Neural progenitor cell (in vitro differentiated cells): ENCODE measurements around the gene FHL1. TPM values are rescaled to one million over a fixed set of nuclear protein-coding genes. Genes with fewer than 3 reads are reported as not detected.

Experiments used
- DNase-seq: peaks from one replicate; pipeline ENCODE4 v3.0.0-alpha.2; 2016; ENCODE audit warnings: low spot score
- H2AFZ ChIP-seq: fragments of 200-600 bp; sonication (generic); replicated peaks from 2 replicates; pipeline ENCODE4 v1.6.1; 2016; ENCODE audit warnings: antibody characterized with exemption
- H3F3A ChIP-seq: fragments of 200-600 bp; sonication (generic); 2 replicates; pipeline ENCODE4 v1.6.1; 2016; ENCODE audit warnings: antibody characterized with exemption, low read depth
- H3K27ac ChIP-seq: fragments of 200-600 bp; sonication (generic); 2 replicates; pipeline ENCODE4 v1.5.1; 2016; ENCODE audit warnings: mild to moderate bottlenecking
- H3K27me3 ChIP-seq: fragments of 200-600 bp; sonication (generic); 2 replicates; pipeline ENCODE4 v1.6.1; 2016; ENCODE audit warnings: mild to moderate bottlenecking, moderate library complexity
- H3K36me3 ChIP-seq: fragments of 200-600 bp; sonication (generic); 2 replicates; pipeline ENCODE4 v1.5.1; 2016
- H3K4me1 ChIP-seq: fragments of 200-600 bp; sonication (generic); 2 replicates; pipeline ENCODE4 v1.6.1; 2016; ENCODE audit warnings: mixed run types
- H3K4me2 ChIP-seq: fragments of 200-600 bp; sonication (generic); 2 replicates; pipeline ENCODE4 v1.6.1; 2016
- H3K4me3 ChIP-seq: fragments of 200-600 bp; sonication (generic); 2 replicates; pipeline ENCODE4 v1.5.1; 2016
- H3K79me2 ChIP-seq: fragments of 200-600 bp; sonication (generic); 2 replicates; pipeline ENCODE4 v1.6.1; 2016; ENCODE audit warnings: low read depth
- H3K9ac ChIP-seq: fragments of 200-600 bp; sonication (generic); 2 replicates; pipeline ENCODE4 v1.6.1; 2016
- H3K9me3 ChIP-seq: fragments of 200-600 bp; sonication (generic); 2 replicates; pipeline ENCODE4 v1.5.1; 2016; ENCODE audit warnings: low read depth
- H4K20me1 ChIP-seq: fragments of 200-600 bp; sonication (generic); 2 replicates; pipeline ENCODE4 v1.6.1; 2016; ENCODE audit warnings: low read depth
- H3K27ac Mint-ChIP-seq: 3 replicates; pipeline ENCODE4 v1.8.0; 2021; ENCODE audit warnings: mixed read lengths
- H3K27me3 Mint-ChIP-seq: 2 replicates; pipeline ENCODE4 v1.8.0; 2022; ENCODE audit warnings: low read depth, mild to moderate bottlenecking, inconsistent platforms, moderate library complexity, mixed read lengths; ENCODE audit not compliant: insufficient read depth
- H3K36me3 Mint-ChIP-seq: 3 replicates; pipeline ENCODE4 v1.8.0; 2021; ENCODE audit warnings: mixed read lengths
- H3K4me1 Mint-ChIP-seq: 3 replicates; pipeline ENCODE4 v1.8.0; 2021; ENCODE audit warnings: mixed read lengths
- H3K4me3 Mint-ChIP-seq: 3 replicates; pipeline ENCODE4 v1.8.0; 2021; ENCODE audit warnings: mild to moderate bottlenecking, moderate library complexity, mixed read lengths
- H3K9me3 Mint-ChIP-seq: 3 replicates; pipeline ENCODE4 v1.8.0; 2020; ENCODE audit warnings: mixed read lengths
- CTCF ChIP-seq: fragments of 200-600 bp; sonication (generic); IDR thresholded peaks from 2 replicates; pipeline ENCODE4 v1.5.1; 2017; ENCODE audit warnings: antibody characterized with exemption, mild to moderate bottlenecking
- EZH2 ChIP-seq: fragments of 200-600 bp; sonication (generic); IDR thresholded peaks from 2 replicates; pipeline ENCODE4 v1.6.1; 2017; ENCODE audit warnings: antibody characterized with exemption, mild to moderate bottlenecking, moderate library complexity
- EZH2phosphoT487 ChIP-seq: fragments of 200-600 bp; sonication (generic); IDR thresholded peaks from 2 replicates; pipeline ENCODE4 v1.6.1; 2017; ENCODE audit warnings: antibody characterized with exemption
- total RNA-seq: library from RNA; depleted of rRNA; stranded (reverse); fragments of >200 nt; gene quantifications from 2 replicates; pipeline ENCODE4 v1.2.3, GENCODE V29; 2015; ENCODE audit warnings: low replicate concordance

The FHL1 gene
- total RNA-seq, 1 donor from 2014 or later, result 67.6 TPM

GRCh38 chrX:136200466-136200865 lies 53.1 kb downstream of the FHL1 start:
- Histone ChIP-seq H3K79me2 (no peaks in the 10 kb centered on the region), H3K9me3 (peaks cover 4% of the 10 kb centered on the region), H3K27ac (no peak overlapping the region), H3K4me2 (no peak overlapping the region), H3K9ac (no peak overlapping the region), H2AFZ (no peak overlapping the region), H3K36me3 (no peaks in the 10 kb centered on the region), H3K27me3 (no peaks in the 10 kb centered on the region), H3K4me3 (no peak overlapping the region), H4K20me1 (no peaks in the 10 kb centered on the region), H3K4me1 (no peaks in the 10 kb centered on the region), H3F3A (no peaks in the 10 kb centered on the region)
- H3K27ac Mint-ChIP-seq, result no peak overlapping the region
- no peak overlapping the region for H3K4me3 Mint-ChIP-seq
- H3K27me3 Mint-ChIP-seq, result peaks cover 2% of the 10 kb centered on the region
- H3K9me3 Mint-ChIP-seq, result peaks cover 2% of the 10 kb centered on the region
- H3K4me1 Mint-ChIP-seq, result peaks cover 11% of the 10 kb centered on the region
- TF ChIP-seq EZH2 (no peak), CTCF (peak; percentile 44)
- peaks cover 4% of the 10 kb centered on the region for H3K36me3 Mint-ChIP-seq
- peak; percentile 23 for DNase-seq

- Histone ChIP-seq H3F3A (no peaks in the 10 kb centered on the region), H3K9me3 (peaks cover 4% of the 10 kb centered on the region), H3K79me2 (no peaks in the 10 kb centered on the region), H3K4me1 (no peaks in the 10 kb centered on the region), H3K36me3 (no peaks in the 10 kb centered on the region), H2AFZ (no peak overlapping the region), H3K4me2 (no peak overlapping the region), H3K27ac (no peak overlapping the region), H3K4me3 (no peak overlapping the region), H3K9ac (no peak overlapping the region), H4K20me1 (no peaks in the 10 kb centered on the region), H3K27me3 (no peaks in the 10 kb centered on the region)
- Mint-ChIP-seq H3K9me3 (peaks cover 2% of the 10 kb centered on the region), H3K36me3 (peaks cover 4% of the 10 kb centered on the region), H3K4me1 (peaks cover 11% of the 10 kb centered on the region), H3K4me3 (no peak overlapping the region), H3K27me3 (peaks cover 4% of the 10 kb centered on the region), H3K27ac (no peak overlapping the region)
- no peak for DNase-seq
- TF ChIP-seq EZH2phosphoT487, result no peak
- no peak for TF ChIP-seq CTCF
Measured at GRCh38 chrX:136201601-136202000, 54.3 kb downstream of the FHL1 start.

DNA sequence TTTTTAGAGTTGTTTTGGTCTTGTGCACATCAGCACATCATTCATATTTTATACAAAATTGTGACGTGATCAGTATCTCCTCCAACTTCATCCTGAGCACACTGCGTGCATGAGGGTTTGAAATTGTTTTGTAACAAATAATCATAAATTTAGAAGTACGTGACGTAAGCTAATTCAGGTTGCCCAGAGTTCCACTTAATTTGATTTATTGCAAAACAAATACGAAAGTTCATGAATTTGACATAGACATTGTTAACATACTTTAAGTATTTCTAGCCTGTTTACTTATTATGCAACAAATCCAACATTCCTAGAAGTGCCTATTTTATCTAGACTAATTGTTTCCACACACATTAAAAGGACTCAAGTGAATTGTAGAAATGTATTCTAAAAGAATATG lies 55.6 kb downstream of the FHL1 start:
- H3K4me1 ChIP-seq, result no peaks in the 10 kb centered on the region
- DNase-seq, result no peak
- no peaks in the 10 kb centered on the region for H4K20me1 ChIP-seq
- Mint-ChIP-seq H3K4me3 (no peak overlapping the region), H3K9me3 (peaks cover 6% of the 10 kb centered on the region), H3K36me3 (peaks cover 4% of the 10 kb centered on the region), H3K27me3 (peaks cover 4% of the 10 kb centered on the region), H3K4me1 (peaks cover 11% of the 10 kb centered on the region), H3K27ac (no peak overlapping the region)
- peaks cover 1% of the 10 kb centered on the region for H3K9me3 ChIP-seq
- no peaks in the 10 kb centered on the region for H3K27me3 ChIP-seq
- H3K4me3 ChIP-seq, result no peak overlapping the region
- TF ChIP-seq EZH2phosphoT487 (no peak), EZH2 (no peak), CTCF (no peak)
- H3K79me2 ChIP-seq, result no peaks in the 10 kb centered on the region
- H2AFZ ChIP-seq, result no peak overlapping the region
- H3K27ac ChIP-seq, result no peak overlapping the region
- H3K9ac ChIP-seq, result no peak overlapping the region
- H3F3A ChIP-seq, result no peaks in the 10 kb centered on the region
- no peak overlapping the region for H3K4me2 ChIP-seq
- no peaks in the 10 kb centered on the region for H3K36me3 ChIP-seq

GRCh38 chrX:136203438-136203837 lies 56.1 kb downstream of the FHL1 start:
- Histone ChIP-seq H3K9me3 (no peaks in the 10 kb centered on the region), H4K20me1 (no peaks in the 10 kb centered on the region), H2AFZ (no peak overlapping the region), H3K27me3 (no peaks in the 10 kb centered on the region), H3K79me2 (no peaks in the 10 kb centered on the region), H3K9ac (no peak overlapping the region), H3F3A (no peaks in the 10 kb centered on the region), H3K27ac (no peak overlapping the region), H3K4me2 (no peak overlapping the region), H3K4me3 (no peak overlapping the region), H3K36me3 (no peaks in the 10 kb centered on the region), H3K4me1 (no peaks in the 10 kb centered on the region)
- peaks cover 11% of the 10 kb centered on the region for H3K4me1 Mint-ChIP-seq
- TF ChIP-seq EZH2 (no peak), CTCF (no peak), EZH2phosphoT487 (no peak)
- H3K9me3 Mint-ChIP-seq, result peaks cover 6% of the 10 kb centered on the region
- no peak for DNase-seq
- H3K27me3 Mint-ChIP-seq, result peaks cover 4% of the 10 kb centered on the region
- no peak overlapping the region for H3K27ac Mint-ChIP-seq
- H3K4me3 Mint-ChIP-seq, result no peak overlapping the region
- H3K36me3 Mint-ChIP-seq, result peaks cover 4% of the 10 kb centered on the region
